ENCODE measurements around the gene ALG12.

Gene ALG12

DNA sequence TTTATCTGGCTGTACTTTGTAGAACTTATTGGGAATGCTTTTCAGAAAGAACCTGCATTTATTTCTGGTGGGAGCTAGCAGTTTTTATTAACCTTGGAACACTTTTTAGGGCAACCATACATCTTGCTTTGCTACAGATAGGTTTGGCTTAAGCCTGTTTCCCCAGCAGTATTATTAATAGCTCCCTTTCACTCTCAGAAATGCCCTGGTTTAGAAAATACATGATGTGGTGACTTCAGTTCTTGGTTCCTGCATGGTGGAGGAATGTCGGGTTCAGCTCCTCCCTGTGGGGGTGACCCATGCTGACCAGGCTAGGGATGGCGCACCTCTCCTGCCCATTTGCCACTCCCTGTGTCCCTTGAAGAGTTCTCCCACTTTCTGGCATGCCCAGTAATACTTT is 36.4 kb downstream of the ALG12 start:
- H3K9me3 ChIP-seq (ENCODE audit: control insufficient read depth, insufficient read depth, low read length) = peaks cover 3% of the 10 kb centered on the region; the same call in 1 of the 2 replicates
- H3K4me3 ChIP-seq (ENCODE audit: low read depth, low read length) = no peak overlapping the region

DNA sequence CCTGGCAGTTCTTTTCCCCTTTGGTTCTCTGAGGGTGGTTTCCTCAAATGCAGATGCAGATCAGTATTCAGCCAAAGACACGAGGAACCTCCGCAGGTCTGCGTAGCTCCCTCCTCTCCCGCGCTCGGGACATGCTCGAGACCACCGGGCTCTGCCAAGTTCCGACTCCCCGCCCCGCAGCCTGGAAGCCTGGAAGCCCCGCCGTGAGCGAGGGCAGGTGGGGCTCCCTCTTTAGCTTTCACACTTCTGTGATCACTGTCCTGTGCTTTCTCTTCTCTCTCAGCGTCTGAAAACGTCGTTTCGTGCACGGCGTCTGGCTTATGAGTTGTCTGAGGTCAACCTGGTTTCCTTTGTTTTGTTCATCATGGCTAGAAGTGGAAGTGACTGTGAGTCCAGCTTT is 38.0 kb downstream of the ALG12 start:
- Histone ChIP-seq H3K4me3 (ENCODE audit: low read depth, low read length) (no peak overlapping the region), H3K36me3 (ENCODE audit: control insufficient read depth, insufficient read depth, low read length) (peaks cover 23% of the 10 kb centered on the region), H3K9me3 (ENCODE audit: control insufficient read depth, insufficient read depth, low read length) (no peaks in the 10 kb centered on the region), H3K27me3 (ENCODE audit: control insufficient read depth, insufficient read depth, low read length) (no peaks in the 10 kb centered on the region), H3K4me1 (ENCODE audit: control insufficient read depth, insufficient read depth, low read length) (peaks cover 3% of the 10 kb centered on the region; the same call in 1 of the 2 replicates), H3K9ac (ENCODE audit: low read depth, low read length) (no peak overlapping the region), H3K27ac (ENCODE audit: low read depth, low read length) (peak overlapping the region; percentile 38)

More for the DNA sequence above, 36.4 kb downstream of the ALG12 start:
- no peak overlapping the region for H3K9ac ChIP-seq (ENCODE audit: low read depth, low read length)
- H3K27me3 ChIP-seq (ENCODE audit: control insufficient read depth, insufficient read depth, low read length) = no peaks in the 10 kb centered on the region
- peaks cover 38% of the 10 kb centered on the region for H3K36me3 ChIP-seq (ENCODE audit: control insufficient read depth, insufficient read depth, low read length)
- no peak overlapping the region for H3K27ac ChIP-seq (ENCODE audit: low read depth, low read length)
- peaks cover 3% of the 10 kb centered on the region; the same call in 1 of the 2 replicates for H3K4me1 ChIP-seq (ENCODE audit: control insufficient read depth, insufficient read depth, low read length)

DNA sequence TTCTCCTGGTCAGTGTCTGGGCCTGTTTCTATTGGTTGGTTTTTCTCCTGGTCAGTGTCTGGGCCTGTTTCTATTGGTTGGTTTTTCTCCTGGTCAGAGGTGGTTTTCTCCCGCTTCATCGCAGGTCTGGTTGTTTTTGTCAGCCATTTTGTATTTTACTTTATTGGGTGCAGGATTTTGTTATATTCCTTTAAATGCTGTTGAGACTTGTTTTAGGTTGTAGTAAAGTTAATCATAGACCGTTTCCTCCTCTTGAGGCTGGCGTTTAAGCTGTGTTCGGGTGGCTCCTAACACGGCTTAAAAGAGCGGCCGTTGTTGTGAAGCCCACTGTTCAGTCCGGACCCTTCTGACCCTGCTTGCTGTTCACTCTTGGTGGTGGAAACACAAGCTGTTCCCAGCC is 38.4 kb downstream of the ALG12 start:
- Histone ChIP-seq H3K4me3 (ENCODE audit: low read depth, low read length) (no peak overlapping the region), H3K9ac (ENCODE audit: low read depth, low read length) (no peak overlapping the region), H3K27me3 (ENCODE audit: control insufficient read depth, insufficient read depth, low read length) (no peaks in the 10 kb centered on the region), H3K9me3 (ENCODE audit: control insufficient read depth, insufficient read depth, low read length) (no peaks in the 10 kb centered on the region), H3K36me3 (ENCODE audit: control insufficient read depth, insufficient read depth, low read length) (peaks cover 19% of the 10 kb centered on the region), H3K4me1 (ENCODE audit: control insufficient read depth, insufficient read depth, low read length) (peaks cover 3% of the 10 kb centered on the region; the same call in 1 of the 2 replicates), H3K27ac (ENCODE audit: low read depth, low read length) (peak overlapping the region; percentile 38)

DNA sequence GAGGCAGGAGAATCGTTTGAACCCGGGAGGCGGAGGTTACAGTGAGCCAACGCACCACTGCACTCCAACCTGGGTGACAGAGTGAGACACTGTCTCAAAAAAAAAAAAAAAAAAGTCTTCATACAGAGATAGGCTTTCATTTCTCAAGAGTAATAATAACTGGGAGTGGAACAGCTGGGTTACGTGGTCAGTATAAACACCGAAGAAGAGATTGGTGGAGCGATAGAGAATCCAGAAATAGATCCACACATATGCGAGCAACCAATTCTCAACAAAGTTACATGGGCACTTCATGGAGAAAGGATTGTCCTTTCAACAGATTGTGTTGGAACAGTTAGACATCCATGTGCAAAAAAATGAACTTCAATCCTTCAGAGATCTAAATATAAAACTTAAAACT is 40.0 kb downstream of the ALG12 start:
- 0 out of 2 replicates have a peak, but pooled peaks cover 3% of the 10 kb centered on the region for H3K36me3 ChIP-seq (ENCODE audit: control insufficient read depth, insufficient read depth, low read length)

DNA sequence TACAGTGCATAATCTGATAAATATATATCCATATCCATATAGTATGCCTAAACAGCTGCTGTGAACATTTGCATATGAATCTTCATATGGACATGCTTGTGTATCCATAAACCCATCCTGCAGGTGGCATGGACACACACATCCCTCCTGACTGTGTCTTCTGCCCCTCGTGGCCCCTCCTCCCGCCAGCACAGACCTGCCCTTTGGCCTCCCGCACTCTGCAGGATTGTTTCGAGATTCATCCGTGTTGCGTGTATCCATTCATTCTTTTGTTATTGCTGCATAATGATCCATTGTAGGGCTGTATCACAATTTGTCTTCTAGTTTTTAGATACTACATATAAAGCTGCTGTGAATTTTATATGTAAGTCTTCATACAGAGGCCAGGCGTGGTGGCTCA is 40.6 kb downstream of the ALG12 start:
- Histone ChIP-seq H3K9ac (ENCODE audit: low read depth, low read length) (no peak overlapping the region), H3K36me3 (ENCODE audit: control insufficient read depth, insufficient read depth, low read length) (0 out of 2 replicates have a peak, but pooled peaks cover 2% of the 10 kb centered on the region), H3K9me3 (ENCODE audit: control insufficient read depth, insufficient read depth, low read length) (no peaks in the 10 kb centered on the region), H3K4me3 (ENCODE audit: low read depth, low read length) (no peak overlapping the region), H3K27ac (ENCODE audit: low read depth, low read length) (no peak overlapping the region), H3K27me3 (ENCODE audit: control insufficient read depth, insufficient read depth, low read length) (no peaks in the 10 kb centered on the region), H3K4me1 (ENCODE audit: control insufficient read depth, insufficient read depth, low read length) (peaks cover 3% of the 10 kb centered on the region; the same call in 1 of the 2 replicates)

More for the DNA sequence above, 40.0 kb downstream of the ALG12 start:
- H3K4me3 ChIP-seq (ENCODE audit: low read depth, low read length) = no peak overlapping the region
- H3K9ac ChIP-seq (ENCODE audit: low read depth, low read length) = no peak overlapping the region
- no peak overlapping the region for H3K27ac ChIP-seq (ENCODE audit: low read depth, low read length)
- H3K27me3 ChIP-seq (ENCODE audit: control insufficient read depth, insufficient read depth, low read length) = no peaks in the 10 kb centered on the region
- H3K9me3 ChIP-seq (ENCODE audit: control insufficient read depth, insufficient read depth, low read length) = no peaks in the 10 kb centered on the region
- H3K4me1 ChIP-seq (ENCODE audit: control insufficient read depth, insufficient read depth, low read length) = peaks cover 3% of the 10 kb centered on the region; the same call in 1 of the 2 replicates

DNA sequence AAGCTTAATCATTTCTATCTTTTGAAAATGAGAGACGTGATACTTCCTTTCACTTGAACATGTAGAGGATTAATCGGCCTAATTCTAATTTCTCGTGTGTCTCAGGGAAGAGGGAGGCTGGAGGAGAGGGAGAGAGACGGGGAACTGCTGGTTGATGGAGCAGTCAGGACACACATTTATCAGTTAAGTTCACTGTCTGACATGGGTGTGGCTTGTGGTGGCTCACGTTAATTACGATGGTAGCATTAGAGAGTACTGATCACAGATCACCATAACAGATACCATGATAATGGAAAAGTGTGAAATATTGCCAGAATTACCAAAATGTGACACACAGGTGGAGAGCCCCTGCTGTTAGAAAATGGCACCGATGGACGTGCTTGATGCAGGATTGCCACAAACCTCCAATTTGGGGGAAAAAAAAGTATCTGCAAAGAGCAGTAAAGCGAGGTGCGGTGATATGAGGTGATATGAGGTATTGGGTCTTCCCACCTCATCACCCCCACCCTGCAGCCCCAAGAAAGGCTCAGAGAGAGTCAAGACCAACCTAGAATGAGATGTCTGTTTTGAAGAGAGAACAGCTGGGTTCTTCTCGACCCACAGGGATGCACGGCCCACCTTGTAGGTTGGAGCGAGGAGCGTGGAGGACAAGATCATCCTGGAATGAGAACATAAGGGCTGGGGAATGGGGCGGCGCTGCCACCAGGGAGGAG is 44.9 kb downstream of the ALG12 start:
- no peak overlapping the region for H3K4me3 ChIP-seq (ENCODE audit: low read depth, low read length)
- peaks cover 6% of the 10 kb centered on the region; the same call in 1 of the 2 replicates for H3K9me3 ChIP-seq (ENCODE audit: control insufficient read depth, insufficient read depth, low read length)
- no peaks in the 10 kb centered on the region for H3K4me1 ChIP-seq (ENCODE audit: control insufficient read depth, insufficient read depth, low read length)
- H3K36me3 ChIP-seq (ENCODE audit: control insufficient read depth, insufficient read depth, low read length) = 0 out of 2 replicates have a peak, but pooled peaks cover 2% of the 10 kb centered on the region
- H3K27ac ChIP-seq (ENCODE audit: low read depth, low read length) = no peak overlapping the region
- H3K27me3 ChIP-seq (ENCODE audit: control insufficient read depth, insufficient read depth, low read length) = no peaks in the 10 kb centered on the region
- H3K9ac ChIP-seq (ENCODE audit: low read depth, low read length) = no peak overlapping the region

DNA sequence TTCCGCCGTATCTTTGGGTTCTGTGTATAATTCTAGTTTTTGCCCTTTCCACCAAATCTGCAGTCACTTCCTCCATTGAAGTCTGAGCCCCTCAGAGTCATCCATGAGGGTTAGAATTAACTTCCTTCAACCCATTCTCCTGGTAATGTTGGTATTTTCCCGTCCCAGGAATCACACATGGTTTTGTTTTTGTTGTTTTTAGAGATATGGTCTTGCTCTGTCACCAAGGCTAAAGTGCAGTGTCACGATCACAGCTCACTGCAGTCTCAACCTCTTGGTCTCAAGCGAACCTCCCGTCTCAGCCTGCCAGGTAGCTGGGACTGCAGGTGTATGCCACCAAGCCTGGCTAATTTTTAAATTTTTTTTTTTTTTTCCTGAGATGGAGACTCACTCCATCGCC is 45.9 kb downstream of the ALG12 start:
- Histone ChIP-seq H3K27me3 (ENCODE audit: control insufficient read depth, insufficient read depth, low read length) (no peaks in the 10 kb centered on the region), H3K36me3 (ENCODE audit: control insufficient read depth, insufficient read depth, low read length) (no peaks in the 10 kb centered on the region; the same call in 1 of the 2 replicates), H3K9me3 (ENCODE audit: control insufficient read depth, insufficient read depth, low read length) (peaks cover 6% of the 10 kb centered on the region; the same call in 1 of the 2 replicates), H3K9ac (ENCODE audit: low read depth, low read length) (no peak overlapping the region), H3K27ac (ENCODE audit: low read depth, low read length) (no peak overlapping the region), H3K4me1 (ENCODE audit: control insufficient read depth, insufficient read depth, low read length) (no peaks in the 10 kb centered on the region), H3K4me3 (ENCODE audit: low read depth, low read length) (no peak overlapping the region)

DNA sequence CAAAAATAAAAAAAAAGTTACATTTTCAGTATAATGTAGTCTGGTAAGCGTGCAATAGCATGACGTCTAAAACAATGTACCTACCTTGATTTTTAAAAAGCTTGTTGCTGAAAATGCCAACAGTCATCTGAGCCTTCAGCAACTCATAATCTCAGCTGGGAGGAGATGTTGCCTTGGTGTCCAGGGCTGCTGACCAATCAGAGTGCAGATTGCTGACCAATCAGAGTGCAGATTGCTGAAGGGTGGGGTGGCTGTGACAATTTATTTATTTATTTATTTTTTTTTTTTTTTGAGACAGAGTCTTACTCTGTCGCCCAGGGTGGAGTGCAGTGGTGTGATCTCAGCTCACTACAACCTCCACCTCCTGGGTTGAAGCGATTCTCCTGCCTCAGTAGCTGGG is 46.8 kb downstream of the ALG12 start:
- H3K9ac ChIP-seq (ENCODE audit: low read depth, low read length) = no peak overlapping the region
- H3K36me3 ChIP-seq (ENCODE audit: control insufficient read depth, insufficient read depth, low read length) = no peaks in the 10 kb centered on the region; the same call in 1 of the 2 replicates
- H3K27ac ChIP-seq (ENCODE audit: low read depth, low read length) = no peak overlapping the region
- H3K4me3 ChIP-seq (ENCODE audit: low read depth, low read length) = no peak overlapping the region
- peaks cover 6% of the 10 kb centered on the region; the same call in 1 of the 2 replicates for H3K9me3 ChIP-seq (ENCODE audit: control insufficient read depth, insufficient read depth, low read length)
- H3K27me3 ChIP-seq (ENCODE audit: control insufficient read depth, insufficient read depth, low read length) = no peaks in the 10 kb centered on the region
- 0 out of 2 replicates have a peak, but pooled peaks cover 5% of the 10 kb centered on the region for H3K4me1 ChIP-seq (ENCODE audit: control insufficient read depth, insufficient read depth, low read length)

DNA sequence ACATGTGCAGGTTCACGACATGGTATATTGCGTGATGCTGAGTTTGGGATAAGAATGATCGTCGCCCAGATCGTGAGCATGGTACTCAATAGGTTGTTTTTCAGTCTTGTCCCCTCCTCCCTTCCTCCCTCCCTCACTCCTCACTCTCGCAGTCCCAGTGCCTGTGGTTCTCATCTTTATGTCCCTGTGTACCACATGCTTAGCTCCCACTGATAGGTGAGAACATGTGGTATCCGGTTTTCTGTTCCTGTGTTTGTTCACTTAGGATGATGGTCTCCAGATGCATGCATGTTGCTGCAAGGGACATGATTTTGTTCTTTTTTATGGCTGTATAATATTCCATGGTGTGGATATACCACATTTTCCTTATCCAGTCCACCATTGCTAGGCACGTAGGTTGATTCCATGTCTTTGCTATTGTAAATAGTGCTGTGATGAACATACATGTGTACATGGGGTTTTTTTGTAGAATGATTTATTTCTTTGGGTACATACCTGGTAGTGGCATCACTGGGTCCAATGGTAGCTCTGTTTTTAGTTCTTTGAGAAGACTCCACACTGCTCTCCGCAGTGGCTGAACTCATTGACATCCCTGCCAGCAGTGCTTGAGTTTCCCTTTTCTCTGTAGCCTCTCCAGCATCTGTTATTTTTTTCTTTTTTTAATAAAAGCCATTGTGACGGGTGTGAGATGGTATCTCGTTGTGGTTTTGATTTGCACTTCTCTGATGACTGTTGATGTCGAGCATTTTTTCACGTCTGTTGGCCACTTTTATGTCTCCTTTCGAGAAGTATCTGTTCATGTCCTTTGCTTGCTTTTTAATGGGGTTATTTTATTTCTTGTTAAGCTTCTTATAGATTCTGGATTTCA is 48.2 kb downstream of the ALG12 start:
- H3K27ac ChIP-seq (ENCODE audit: low read depth, low read length) = no peak overlapping the region
- no peak overlapping the region for H3K4me3 ChIP-seq (ENCODE audit: low read depth, low read length)
- H3K4me1 ChIP-seq (ENCODE audit: control insufficient read depth, insufficient read depth, low read length) = 0 out of 2 replicates have a peak, but pooled peaks cover 5% of the 10 kb centered on the region
- H3K27me3 ChIP-seq (ENCODE audit: control insufficient read depth, insufficient read depth, low read length) = no peaks in the 10 kb centered on the region
- H3K9me3 ChIP-seq (ENCODE audit: control insufficient read depth, insufficient read depth, low read length) = peaks cover 11% of the 10 kb centered on the region; the same call in 1 of the 2 replicates
- H3K9ac ChIP-seq (ENCODE audit: low read depth, low read length) = no peak overlapping the region
- no peaks in the 10 kb centered on the region; the same call in 1 of the 2 replicates for H3K36me3 ChIP-seq (ENCODE audit: control insufficient read depth, insufficient read depth, low read length)

DNA sequence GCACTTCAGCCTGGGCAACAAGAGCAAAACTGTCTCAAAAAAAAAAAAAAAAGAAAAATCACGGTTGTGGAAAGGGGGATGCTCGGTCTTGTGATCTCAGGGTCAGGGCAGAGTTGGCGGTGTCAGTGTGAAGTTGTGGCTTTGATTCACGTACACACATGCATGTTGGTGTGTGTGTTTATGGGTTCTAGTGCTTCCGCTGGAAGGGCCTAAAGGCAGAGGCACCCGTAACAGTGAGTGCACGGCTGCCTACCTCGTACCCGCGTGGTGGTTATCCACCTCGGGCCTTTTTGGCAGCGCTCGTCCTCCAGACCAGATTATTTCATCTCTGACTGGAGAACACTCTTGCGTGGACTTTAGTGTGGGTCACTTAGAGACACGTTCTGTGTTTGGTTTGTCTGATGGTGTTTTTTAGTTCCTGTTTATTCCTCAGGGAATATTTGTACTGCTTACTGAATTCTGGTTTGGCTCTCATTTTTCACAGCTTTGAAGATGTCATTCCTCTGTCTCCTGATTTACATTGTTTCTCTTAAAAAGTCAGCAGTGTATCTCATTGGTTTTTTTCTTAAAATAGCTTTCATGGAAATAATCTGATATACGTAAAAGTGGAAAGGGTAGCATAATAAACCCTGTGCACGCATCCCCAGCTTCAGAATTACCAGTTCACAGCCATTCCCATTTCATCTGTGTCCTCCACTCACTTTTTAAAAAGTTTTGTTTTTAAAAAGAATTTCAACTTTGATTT is 49.0 kb downstream of the ALG12 start:
- Histone ChIP-seq H3K36me3 (ENCODE audit: control insufficient read depth, insufficient read depth, low read length) (no peaks in the 10 kb centered on the region; the same call in 1 of the 2 replicates), H3K27ac (ENCODE audit: low read depth, low read length) (no peak overlapping the region), H3K4me3 (ENCODE audit: low read depth, low read length) (no peak overlapping the region)

More for the DNA sequence above, 49.0 kb downstream of the ALG12 start:
- Histone ChIP-seq H3K27me3 (ENCODE audit: control insufficient read depth, insufficient read depth, low read length) (no peaks in the 10 kb centered on the region), H3K9ac (ENCODE audit: low read depth, low read length) (no peak overlapping the region), H3K4me1 (ENCODE audit: control insufficient read depth, insufficient read depth, low read length) (0 out of 2 replicates have a peak, but pooled peaks cover 5% of the 10 kb centered on the region), H3K9me3 (ENCODE audit: control insufficient read depth, insufficient read depth, low read length) (peaks cover 11% of the 10 kb centered on the region; the same call in 1 of the 2 replicates)

Data from HUES48 (cell line).